ENCODE measurements around the gene TBL1Y.

The TBL1Y gene

DNA sequence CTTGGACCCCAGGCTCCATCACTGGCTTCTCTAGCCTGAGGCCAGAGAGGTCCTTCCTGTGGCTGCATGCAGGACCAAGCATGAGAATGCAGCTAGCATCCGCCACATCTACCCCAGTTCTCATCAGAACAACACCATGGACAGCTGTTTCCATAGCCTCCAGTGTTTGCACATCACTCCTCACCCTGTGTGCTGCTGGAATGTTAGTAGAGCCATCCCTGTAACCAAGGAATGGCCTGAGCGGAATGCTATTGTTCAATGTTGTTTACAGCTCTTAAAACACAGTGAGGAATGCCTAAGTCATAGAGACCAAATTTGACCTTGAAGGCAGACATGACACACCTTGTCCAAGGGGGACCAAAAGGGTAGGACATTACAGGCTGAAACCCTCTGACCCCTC is 183.9 kb downstream of the TBL1Y start:
- no peak for DNase-seq

DNA sequence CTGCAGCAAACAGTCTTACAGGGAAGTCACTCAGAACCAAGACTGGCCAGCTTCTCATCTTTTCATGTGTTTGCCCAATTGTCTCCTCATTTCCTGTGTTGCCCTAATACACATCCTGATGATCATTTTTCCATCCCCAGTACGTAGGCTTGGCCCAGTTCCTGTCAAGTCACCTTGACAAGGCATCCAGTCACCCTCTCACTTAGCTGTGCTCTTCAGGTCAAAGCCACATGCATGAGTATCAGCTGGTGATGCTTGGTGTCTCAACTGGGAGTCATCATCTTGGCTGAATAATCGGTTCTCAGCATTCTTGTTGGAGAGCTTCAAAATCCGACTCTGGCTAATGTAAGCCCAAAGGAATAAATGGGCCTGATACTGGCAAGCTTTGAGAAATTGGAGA is 186.5 kb downstream of the TBL1Y start:
- no peak for DNase-seq

DNA sequence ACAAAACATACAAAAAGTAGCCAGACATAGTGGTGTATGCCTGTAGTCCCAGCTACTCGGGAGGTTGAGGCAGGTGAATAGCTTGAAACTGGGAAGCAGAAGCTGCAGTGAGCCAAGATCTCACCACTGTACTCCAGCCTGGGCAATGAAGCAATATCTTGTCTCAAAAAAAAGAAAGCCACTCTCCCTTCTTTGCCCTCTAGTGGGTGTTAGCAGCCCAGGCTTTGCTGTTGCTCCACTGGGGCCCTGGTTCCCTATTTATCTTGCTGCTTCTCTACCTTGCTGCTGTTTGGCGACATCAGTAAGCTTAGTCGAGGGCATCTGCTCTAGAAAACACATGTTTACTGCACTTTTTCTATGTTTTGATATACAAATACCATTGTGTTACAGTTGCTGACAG is 189.2 kb downstream of the TBL1Y start:
- DNase-seq = no peak

DNA sequence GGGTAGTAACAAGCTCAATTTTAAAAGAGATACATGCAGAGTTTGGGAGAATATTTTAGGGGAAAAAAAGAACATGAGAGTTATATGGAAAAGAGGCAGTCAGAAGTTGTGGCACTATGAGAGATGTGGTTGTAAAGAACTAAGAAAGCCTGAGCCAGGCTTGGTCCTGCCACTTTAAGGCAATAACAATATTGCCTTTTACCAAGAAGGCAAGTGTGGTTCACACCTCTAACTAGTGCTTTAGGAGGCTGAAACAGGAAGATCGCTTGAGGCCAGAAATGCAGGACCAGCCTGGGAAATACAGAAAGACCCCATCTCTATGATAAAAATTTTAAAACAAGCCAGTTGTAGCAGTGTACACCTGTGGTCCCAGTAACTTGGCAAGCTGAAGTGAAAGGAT is 192.2 kb downstream of the TBL1Y start:
- no peak for DNase-seq

DNA sequence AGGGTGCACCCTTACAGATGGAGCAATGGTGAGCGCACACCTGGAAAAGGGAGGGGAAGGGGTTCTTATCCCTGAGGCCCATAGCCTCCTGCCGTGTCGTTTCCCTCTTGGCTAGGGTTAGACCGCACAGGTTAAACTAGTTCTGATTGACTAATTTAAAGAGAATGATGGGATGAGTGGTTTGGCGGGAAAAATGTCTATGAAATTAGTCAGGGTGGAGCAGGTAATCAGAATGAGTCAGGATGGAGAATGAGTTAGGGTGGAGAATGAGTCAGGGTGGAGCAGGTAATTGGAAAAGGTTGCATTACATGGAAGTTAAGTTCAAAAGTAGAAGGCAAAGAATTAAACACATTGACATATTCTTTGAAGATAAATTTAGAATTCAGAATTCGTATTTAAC is 196.7 kb downstream of the TBL1Y start:
- DNase-seq = no peak

DNA sequence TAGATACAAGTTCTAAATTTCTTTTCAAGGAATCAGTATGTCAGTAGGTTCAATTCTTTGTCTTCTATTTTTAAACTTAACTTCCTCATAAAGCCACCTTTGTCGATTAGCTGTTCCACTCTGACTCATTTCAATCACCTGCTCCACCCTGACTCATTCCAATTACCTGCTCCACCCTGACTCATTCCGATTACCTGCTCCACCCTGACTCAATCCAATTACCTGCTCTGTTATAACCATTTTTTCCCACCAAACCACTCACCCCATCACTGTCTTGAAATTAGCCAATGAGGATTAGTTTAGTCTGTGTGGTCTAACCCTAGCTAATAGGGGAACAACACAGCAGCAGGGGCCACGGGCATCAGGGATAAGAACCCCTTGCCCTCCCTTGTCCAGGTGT is 199.6 kb downstream of the TBL1Y start:
- DNase-seq = no peak

DNA sequence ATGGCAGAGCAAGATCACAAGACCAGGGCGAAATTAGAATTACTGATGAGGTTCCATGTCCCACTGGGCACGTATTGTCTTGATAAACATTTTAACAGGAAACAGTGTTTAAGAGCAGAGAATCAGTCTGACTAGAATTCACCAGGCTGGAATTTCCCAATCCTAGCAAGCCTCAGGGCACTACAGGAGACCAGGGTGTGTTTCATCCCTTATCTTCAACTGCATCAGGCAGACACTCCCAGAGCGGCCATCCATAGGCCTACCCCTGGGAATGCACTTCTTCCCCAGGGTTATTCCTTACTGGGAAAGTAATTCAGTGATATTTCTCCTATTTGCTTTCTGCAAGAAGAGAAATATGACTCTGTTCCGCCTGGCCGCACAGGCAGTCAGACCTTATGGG is 205.4 kb downstream of the TBL1Y start:
- no peak for DNase-seq

DNA sequence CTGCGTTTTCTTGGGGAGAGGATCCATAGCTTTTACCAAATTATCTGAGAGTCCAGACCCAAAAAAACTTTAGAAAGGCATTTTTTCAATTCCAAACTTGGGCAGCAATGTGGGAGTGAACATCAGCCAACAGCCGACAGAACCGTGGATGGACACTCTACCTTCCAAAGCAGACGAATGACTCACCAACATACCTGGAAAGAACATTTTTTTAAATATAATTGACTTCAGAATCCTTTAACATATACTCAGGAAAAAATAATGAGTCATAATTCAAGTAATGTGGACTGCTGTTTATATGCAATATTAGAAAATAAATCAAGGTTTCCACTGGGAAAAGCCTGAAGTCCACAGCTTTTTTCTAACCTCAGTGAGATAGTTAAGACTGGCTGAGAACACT is 211.7 kb downstream of the TBL1Y start:
- DNase-seq = no peak

DNA sequence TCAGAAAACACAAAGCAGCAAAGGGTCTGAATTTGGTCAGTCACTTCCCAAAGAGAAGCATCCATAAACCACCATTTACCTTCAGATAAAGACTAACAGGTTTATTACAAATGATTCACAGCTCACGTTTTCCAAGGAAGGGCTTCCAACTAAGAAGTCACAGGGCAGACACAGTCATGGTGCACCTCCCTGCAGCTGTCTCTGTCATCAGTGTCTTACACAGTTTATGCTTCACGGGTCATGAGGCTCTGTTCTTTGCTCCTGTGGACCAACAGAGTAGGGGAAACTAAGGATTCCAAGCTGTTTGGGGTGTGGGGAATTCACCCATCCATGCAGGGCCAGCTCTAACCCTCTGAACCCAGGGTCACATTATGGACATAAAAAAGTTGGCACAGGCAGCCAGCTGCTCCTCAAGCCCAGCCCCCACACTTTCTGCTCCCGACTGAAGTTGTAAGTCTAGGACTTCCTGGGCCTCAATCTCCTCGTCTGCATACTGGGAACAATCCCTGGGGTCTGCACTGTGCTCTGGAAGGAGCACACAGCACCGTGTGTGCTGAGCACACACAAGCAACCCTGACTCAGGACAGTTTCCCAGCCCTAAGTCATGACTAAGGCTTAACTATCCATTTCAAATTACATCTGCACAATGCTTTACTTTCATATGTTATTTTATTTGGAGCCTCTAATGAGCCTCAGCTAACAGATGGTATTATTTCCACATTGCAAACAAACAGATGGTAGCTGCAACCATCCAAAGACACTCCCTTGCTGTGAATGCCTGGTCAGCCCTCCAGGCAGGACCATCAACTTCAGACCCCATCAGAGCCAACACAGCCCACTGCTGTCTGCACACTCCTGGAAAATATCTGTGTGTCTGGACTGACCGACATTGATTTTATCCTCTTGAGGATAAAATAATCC is 214.9 kb downstream of the TBL1Y start:
- DNase-seq = no peak

DNA sequence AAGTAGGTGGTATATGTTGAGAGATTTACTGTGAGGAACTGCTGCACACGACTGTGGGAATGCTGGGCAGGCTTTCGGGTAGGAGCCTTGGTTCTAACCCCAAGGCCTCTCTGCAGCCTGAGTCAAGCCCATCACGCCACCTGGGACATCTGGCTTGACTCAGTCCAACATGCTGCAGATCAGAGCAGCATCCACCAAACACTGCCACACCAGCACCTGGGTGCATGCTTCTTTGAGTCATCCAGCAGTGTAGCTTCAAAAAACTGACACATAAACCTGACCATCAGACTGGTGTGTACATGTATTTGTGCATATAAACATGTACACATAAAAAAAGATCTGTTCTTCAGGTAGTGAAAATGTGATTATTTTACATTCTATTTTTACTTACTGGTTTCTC is 217.7 kb downstream of the TBL1Y start:
- DNase-seq = no peak

Data from activated CD4-positive, alpha-beta T cell treated with anti-CD3 and anti-CD28 coated beads for 4 hours (primary cell).